ENCODE measurements around the gene FOXK2.

Gene FOXK2

DNA sequence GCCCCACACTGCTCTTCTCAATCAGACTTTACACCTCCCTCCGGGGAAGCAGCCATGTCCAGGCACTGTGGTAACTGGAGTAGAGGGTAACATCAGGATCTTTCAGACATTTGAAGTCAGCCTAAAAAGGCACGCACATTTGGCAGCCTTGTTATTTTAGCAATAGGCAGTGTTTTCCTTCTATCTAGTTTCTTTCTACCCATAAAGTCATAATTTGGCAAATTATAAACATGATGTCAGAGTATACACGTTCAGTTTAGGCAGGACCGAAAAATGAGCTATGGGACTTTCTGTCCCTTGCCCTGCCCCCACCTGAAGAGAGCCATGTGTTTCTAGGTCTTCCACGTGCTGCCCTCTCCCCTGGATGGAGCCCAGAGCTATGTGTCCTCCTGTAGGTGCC lies 39.9 kb upstream of the FOXK2 start:
- Histone ChIP-seq H3K36me3 (ENCODE audit: control insufficient read depth, insufficient read depth, low read length) (peaks cover 4% of the 10 kb centered on the region), H3K18ac (ENCODE audit: low read length) (no peak overlapping the region), H3K79me1 (ENCODE audit: low read length) (no peaks in the 10 kb centered on the region), H3K27ac (ENCODE audit: low read depth, low read length) (no peak overlapping the region), H4K8ac (ENCODE audit: low read depth, low read length) (no peak overlapping the region), H2AK5ac (ENCODE audit: low read length) (no peak overlapping the region), H3K4me2 (ENCODE audit: low read length) (no peak overlapping the region), H3K27me3 (ENCODE audit: insufficient read depth, low read length, poor library complexity) (no peaks in the 10 kb centered on the region), H3K4ac (ENCODE audit: low read depth, low read length) (no peak overlapping the region), H2BK120ac (ENCODE audit: low read depth, low read length) (no peak overlapping the region), H2BK15ac (replicated peaks; ENCODE audit: low read depth) (no peak overlapping the region), H3K79me2 (ENCODE audit: control insufficient read depth, insufficient read depth, low read length) (no peaks in the 10 kb centered on the region), H4K5ac (ENCODE audit: low read length) (no peak overlapping the region), H3K9ac (ENCODE audit: low read length) (no peak overlapping the region), H2BK5ac (ENCODE audit: low read length) (no peak overlapping the region), H3K56ac (ENCODE audit: low read length) (no peak overlapping the region), H3K4me3 (ENCODE audit: low read length) (no peak overlapping the region), H3K23ac (ENCODE audit: low read length) (no peak overlapping the region), H3K4me1 (ENCODE audit: control insufficient read depth, low read depth, low read length) (no peaks in the 10 kb centered on the region)
- no peak for DNase-seq
- WGBS (ENCODE audit: extremely low coverage, insufficient coverage, low lambda C conversion rate), result no CpG with 5 or more reads among the region's 5 CpGs

- H3K79me1 ChIP-seq (ENCODE audit: low read length), result no peaks in the 10 kb centered on the region
- no peak overlapping the region for H3K56ac ChIP-seq (ENCODE audit: low read length)
- H4K8ac ChIP-seq (ENCODE audit: low read depth, low read length), result no peak overlapping the region
- no peak overlapping the region for H3K27ac ChIP-seq (ENCODE audit: low read depth, low read length)
- no peak overlapping the region for H3K4me2 ChIP-seq (ENCODE audit: low read length)
- H3K18ac ChIP-seq (ENCODE audit: low read length), result no peak overlapping the region
- peaks cover 4% of the 10 kb centered on the region for H3K36me3 ChIP-seq (ENCODE audit: control insufficient read depth, insufficient read depth, low read length)
- no peak overlapping the region for H3K9ac ChIP-seq (ENCODE audit: low read length)
- WGBS (ENCODE audit: extremely low coverage, insufficient coverage, low lambda C conversion rate), result no CpG with 5 or more reads among the region's 9 CpGs
- no peaks in the 10 kb centered on the region for H3K27me3 ChIP-seq (ENCODE audit: insufficient read depth, low read length, poor library complexity)
- H2AK5ac ChIP-seq (ENCODE audit: low read length), result no peak overlapping the region
- H2BK5ac ChIP-seq (ENCODE audit: low read length), result no peak overlapping the region
- H2BK15ac ChIP-seq (replicated peaks; ENCODE audit: low read depth), result no peak overlapping the region
- no peak overlapping the region for H3K4ac ChIP-seq (ENCODE audit: low read depth, low read length)
- no peak for DNase-seq
- H3K23ac ChIP-seq (ENCODE audit: low read length), result no peak overlapping the region
- H2BK120ac ChIP-seq (ENCODE audit: low read depth, low read length), result no peak overlapping the region
- H3K4me3 ChIP-seq (ENCODE audit: low read length), result no peak overlapping the region
- H3K4me1 ChIP-seq (ENCODE audit: control insufficient read depth, low read depth, low read length), result no peaks in the 10 kb centered on the region
- no peak overlapping the region for H4K5ac ChIP-seq (ENCODE audit: low read length)
- no peaks in the 10 kb centered on the region for H3K79me2 ChIP-seq (ENCODE audit: control insufficient read depth, insufficient read depth, low read length)
These were observed 39.2 kb upstream of the FOXK2 start for GRCh38 chr17:82480318-82480717.

- Histone ChIP-seq H3K4me2 (ENCODE audit: low read length) (no peak overlapping the region), H3K23ac (ENCODE audit: low read length) (no peak overlapping the region), H3K79me2 (ENCODE audit: control insufficient read depth, insufficient read depth, low read length) (no peaks in the 10 kb centered on the region), H3K4ac (ENCODE audit: low read depth, low read length) (no peak overlapping the region), H3K18ac (ENCODE audit: low read length) (no peak overlapping the region), H3K56ac (ENCODE audit: low read length) (no peak overlapping the region), H2AK5ac (ENCODE audit: low read length) (no peak overlapping the region), H3K27ac (ENCODE audit: low read depth, low read length) (no peak overlapping the region), H2BK15ac (replicated peaks; ENCODE audit: low read depth) (no peak overlapping the region), H3K27me3 (ENCODE audit: insufficient read depth, low read length, poor library complexity) (no peaks in the 10 kb centered on the region), H4K8ac (ENCODE audit: low read depth, low read length) (no peak overlapping the region), H3K36me3 (ENCODE audit: control insufficient read depth, insufficient read depth, low read length) (peaks cover 7% of the 10 kb centered on the region), H2BK5ac (ENCODE audit: low read length) (no peak overlapping the region), H2BK120ac (ENCODE audit: low read depth, low read length) (no peak overlapping the region), H3K79me1 (ENCODE audit: low read length) (no peaks in the 10 kb centered on the region), H3K4me3 (ENCODE audit: low read length) (no peak overlapping the region), H4K5ac (ENCODE audit: low read length) (no peak overlapping the region), H3K4me1 (ENCODE audit: control insufficient read depth, low read depth, low read length) (no peaks in the 10 kb centered on the region), H3K9ac (ENCODE audit: low read length) (no peak overlapping the region)
- DNase-seq, result no peak
- no CpG with 5 or more reads among the region's 6 CpGs for WGBS (ENCODE audit: extremely low coverage, insufficient coverage, low lambda C conversion rate)
These were observed 36.3 kb upstream of the FOXK2 start for GRCh38 chr17:82483204-82483660.

- no peak overlapping the region for H2BK15ac ChIP-seq (replicated peaks; ENCODE audit: low read depth)
- no peak overlapping the region for H3K9ac ChIP-seq (ENCODE audit: low read length)
- DNase-seq, result no peak
- H3K4ac ChIP-seq (ENCODE audit: low read depth, low read length), result no peak overlapping the region
- H3K27ac ChIP-seq (ENCODE audit: low read depth, low read length), result no peak overlapping the region
- no peak overlapping the region for H3K4me3 ChIP-seq (ENCODE audit: low read length)
- WGBS (ENCODE audit: extremely low coverage, insufficient coverage, low lambda C conversion rate), result no CpG with 5 or more reads among the region's 9 CpGs
- no peaks in the 10 kb centered on the region for H3K79me1 ChIP-seq (ENCODE audit: low read length)
- H3K36me3 ChIP-seq (ENCODE audit: control insufficient read depth, insufficient read depth, low read length), result peaks cover 7% of the 10 kb centered on the region
- no peak overlapping the region for H3K56ac ChIP-seq (ENCODE audit: low read length)
- H3K79me2 ChIP-seq (ENCODE audit: control insufficient read depth, insufficient read depth, low read length), result no peaks in the 10 kb centered on the region
- no peak overlapping the region for H2AK5ac ChIP-seq (ENCODE audit: low read length)
- H2BK120ac ChIP-seq (ENCODE audit: low read depth, low read length), result no peak overlapping the region
- no peak overlapping the region for H2BK5ac ChIP-seq (ENCODE audit: low read length)
- H3K4me1 ChIP-seq (ENCODE audit: control insufficient read depth, low read depth, low read length), result no peaks in the 10 kb centered on the region
- no peak overlapping the region for H3K23ac ChIP-seq (ENCODE audit: low read length)
- H3K27me3 ChIP-seq (ENCODE audit: insufficient read depth, low read length, poor library complexity), result no peaks in the 10 kb centered on the region
- H4K8ac ChIP-seq (ENCODE audit: low read depth, low read length), result no peak overlapping the region
- no peak overlapping the region for H3K4me2 ChIP-seq (ENCODE audit: low read length)
- no peak overlapping the region for H3K18ac ChIP-seq (ENCODE audit: low read length)
- H4K5ac ChIP-seq (ENCODE audit: low read length), result no peak overlapping the region
These were observed 35.7 kb upstream of the FOXK2 start for GRCh38 chr17:82483836-82484235.

- WGBS (ENCODE audit: extremely low coverage, insufficient coverage, low lambda C conversion rate), result no CpG with 5 or more reads among the region's 13 CpGs
- peaks cover 5% of the 10 kb centered on the region for H3K36me3 ChIP-seq (ENCODE audit: control insufficient read depth, insufficient read depth, low read length)
These were observed 33.1 kb upstream of the FOXK2 start for GRCh38 chr17:82486231-82487094.

DNA sequence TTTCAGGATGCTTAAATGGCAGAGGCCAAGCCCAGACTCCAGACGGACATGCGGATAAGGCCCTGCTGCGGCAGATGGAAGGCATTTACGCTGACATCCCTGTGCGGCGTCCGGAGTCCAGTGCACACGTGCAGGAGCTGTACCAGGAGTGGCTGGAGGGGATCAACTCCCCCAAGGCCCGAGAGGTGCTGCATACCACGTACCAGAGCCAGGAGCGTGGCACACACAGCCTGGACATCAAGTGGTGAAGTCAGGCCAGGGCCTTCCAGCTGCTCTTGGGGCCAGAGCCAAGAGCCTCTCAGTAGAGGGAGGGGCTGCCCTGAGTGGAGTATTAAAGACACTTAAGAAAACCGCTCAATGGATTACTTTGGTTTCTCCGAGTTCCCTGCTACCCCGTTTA lies 31.6 kb upstream of the FOXK2 start:
- Histone ChIP-seq H4K5ac (ENCODE audit: low read length) (no peak overlapping the region), H3K36me3 (ENCODE audit: control insufficient read depth, insufficient read depth, low read length) (peaks cover 5% of the 10 kb centered on the region), H3K9ac (ENCODE audit: low read length) (no peak overlapping the region), H3K4me2 (ENCODE audit: low read length) (no peak overlapping the region), H3K27ac (ENCODE audit: low read depth, low read length) (no peak overlapping the region), H3K79me1 (ENCODE audit: low read length) (no peaks in the 10 kb centered on the region), H3K18ac (ENCODE audit: low read length) (no peak overlapping the region), H2BK120ac (ENCODE audit: low read depth, low read length) (no peak overlapping the region), H3K4me1 (ENCODE audit: control insufficient read depth, low read depth, low read length) (no peaks in the 10 kb centered on the region), H2BK5ac (ENCODE audit: low read length) (no peak overlapping the region), H4K8ac (ENCODE audit: low read depth, low read length) (no peak overlapping the region), H3K4ac (ENCODE audit: low read depth, low read length) (no peak overlapping the region), H3K79me2 (ENCODE audit: control insufficient read depth, insufficient read depth, low read length) (no peaks in the 10 kb centered on the region), H3K4me3 (ENCODE audit: low read length) (no peak overlapping the region), H3K23ac (ENCODE audit: low read length) (no peak overlapping the region), H2BK15ac (replicated peaks; ENCODE audit: low read depth) (no peak overlapping the region), H3K27me3 (ENCODE audit: insufficient read depth, low read length, poor library complexity) (no peaks in the 10 kb centered on the region), H2AK5ac (ENCODE audit: low read length) (no peak overlapping the region), H3K56ac (ENCODE audit: low read length) (no peak overlapping the region)
- no CpG with 5 or more reads among the region's 14 CpGs for WGBS (ENCODE audit: extremely low coverage, insufficient coverage, low lambda C conversion rate)
- no peak for DNase-seq

More at GRCh38 chr17:82486231-82487094, 33.1 kb upstream of the FOXK2 start:
- H3K4ac ChIP-seq (ENCODE audit: low read depth, low read length), result no peak overlapping the region
- H3K27ac ChIP-seq (ENCODE audit: low read depth, low read length), result no peak overlapping the region
- no peaks in the 10 kb centered on the region for H3K79me2 ChIP-seq (ENCODE audit: control insufficient read depth, insufficient read depth, low read length)
- H2BK15ac ChIP-seq (replicated peaks; ENCODE audit: low read depth), result no peak overlapping the region
- no peak overlapping the region for H3K9ac ChIP-seq (ENCODE audit: low read length)
- no peaks in the 10 kb centered on the region for H3K4me1 ChIP-seq (ENCODE audit: control insufficient read depth, low read depth, low read length)
- H3K4me2 ChIP-seq (ENCODE audit: low read length), result no peak overlapping the region
- no peak overlapping the region for H2BK5ac ChIP-seq (ENCODE audit: low read length)
- no peak overlapping the region for H2BK120ac ChIP-seq (ENCODE audit: low read depth, low read length)
- no peak overlapping the region for H3K23ac ChIP-seq (ENCODE audit: low read length)
- no peak overlapping the region for H4K8ac ChIP-seq (ENCODE audit: low read depth, low read length)
- no peak overlapping the region for H4K5ac ChIP-seq (ENCODE audit: low read length)
- no peak overlapping the region for H3K18ac ChIP-seq (ENCODE audit: low read length)
- no peak overlapping the region for H2AK5ac ChIP-seq (ENCODE audit: low read length)
- H3K56ac ChIP-seq (ENCODE audit: low read length), result no peak overlapping the region
- DNase-seq, result no peak
- H3K4me3 ChIP-seq (ENCODE audit: low read length), result no peak overlapping the region
- H3K79me1 ChIP-seq (ENCODE audit: low read length), result no peaks in the 10 kb centered on the region
- no peaks in the 10 kb centered on the region for H3K27me3 ChIP-seq (ENCODE audit: insufficient read depth, low read length, poor library complexity)

Measured in mesendoderm (in vitro differentiated cells).